MG63 (cell line): ENCODE results near the gene C4orf17. TPM values are rescaled to one million over a fixed set of nuclear protein-coding genes. Genes with fewer than 3 reads are reported as not detected.
"Not testable (repeated sequence)": the region's sequence is repeated elsewhere in the genome, so short reads cannot be mapped to it uniquely, and the experiment has no call there.

Experiments used
- DNase-seq: peaks from one replicate; pipeline ENCODE4 v3.0.0-alpha.2; 2020
- H3K27me3 ChIP-seq: fragments of 250-450 bp; sonication (Bioruptor Pico); 2 replicates; pipeline ENCODE4 v1.5.1; 2020; ENCODE audit warnings: mild to moderate bottlenecking, moderate library complexity
- H3K36me3 ChIP-seq: fragments of 250-450 bp; sonication (Bioruptor Pico); 2 replicates; pipeline ENCODE4 v1.5.1; 2020; ENCODE audit warnings: mild to moderate bottlenecking, moderate library complexity
- H3K4me3 ChIP-seq: fragments of 250-450 bp; sonication (Bioruptor Pico); 2 replicates; pipeline ENCODE4 v1.5.1; 2020; ENCODE audit warnings: mild to moderate bottlenecking, moderate library complexity
- H3K9me3 ChIP-seq: fragments of 250-450 bp; sonication (Bioruptor Pico); 2 replicates; pipeline ENCODE4 v1.5.1; 2020; ENCODE audit warnings: mild to moderate bottlenecking, moderate library complexity
- total RNA-seq: library from RNA; depleted of rRNA; stranded (reverse); fragments of >200 nt; shearing (Covaris generic); gene quantifications from 2 replicates; pipeline ENCODE4 v1.2.3, GENCODE V29; 2014; ENCODE audit warnings: low replicate concordance; rRNA removed

C4orf17 gene
- not detected in 2 replicates for total RNA-seq

DNA sequence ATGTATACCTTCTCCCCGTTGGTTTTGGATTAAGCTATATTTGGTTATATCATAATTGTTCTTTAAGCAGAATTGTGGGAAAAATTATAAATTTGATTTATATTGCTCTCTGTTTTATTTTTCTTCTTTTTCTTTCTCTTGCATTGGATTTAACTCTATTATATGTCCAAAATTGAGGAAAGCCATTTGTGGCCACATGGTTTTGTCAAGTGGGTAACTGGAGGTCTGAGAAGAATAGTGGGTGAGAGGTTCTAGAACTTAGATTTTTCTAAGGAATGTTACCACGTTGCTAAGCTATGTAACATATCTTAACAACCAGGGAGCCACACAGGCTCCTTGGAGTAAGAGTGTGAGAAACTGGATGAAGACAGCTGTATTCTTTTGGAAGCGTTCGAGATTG is at the start of gene C4orf17:
Gene C4orf17, plus strand, starts transcription at position 301 of the 400 bp plus-strand sequence. CDS start 2,061 bp downstream, outside the sequence.
- Histone ChIP-seq H3K27me3 (no peaks in the 10 kb centered on the region), H3K36me3 (no peaks in the 10 kb centered on the region), H3K4me3 (no peak within 1 kb of the TSS), H3K9me3 (no peaks in the 10 kb centered on the region)
- no peak for DNase-seq

DNA sequence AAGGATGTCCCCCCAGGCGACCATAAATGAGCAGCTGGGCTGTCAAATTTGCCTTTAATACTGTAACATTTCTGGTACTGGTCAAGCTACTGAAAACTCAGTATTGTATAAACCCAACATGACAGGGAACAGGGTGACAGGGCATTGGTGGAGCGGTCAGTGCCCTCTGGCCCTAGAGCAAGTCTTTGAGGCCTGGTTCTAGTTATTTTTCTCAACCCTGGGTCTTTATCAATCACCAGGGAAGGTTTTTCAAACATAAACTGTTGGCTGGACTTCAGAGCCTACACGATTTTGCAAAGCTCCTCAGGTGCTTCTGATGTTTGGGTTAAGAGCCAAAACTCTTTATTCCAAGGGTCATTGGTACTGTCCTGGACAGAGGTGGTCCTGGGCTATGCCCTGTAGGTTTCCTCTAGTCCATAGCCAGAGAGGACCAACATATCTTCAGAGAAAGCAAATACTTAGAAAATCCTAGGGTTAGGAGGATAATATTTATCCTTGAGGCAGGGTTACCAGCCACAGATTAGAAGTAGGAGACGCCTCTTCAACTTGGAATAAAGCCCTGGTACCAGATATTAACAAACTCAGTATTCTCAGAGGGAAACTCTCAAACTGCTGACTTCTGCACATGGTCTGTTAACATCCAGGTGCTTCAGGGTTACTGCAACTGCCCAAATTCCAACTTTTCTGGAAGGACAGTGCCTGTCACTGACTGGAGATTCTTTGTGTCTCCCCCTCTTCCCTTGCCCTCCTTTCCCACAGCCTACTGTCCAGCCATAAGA is 49.0 kb upstream of the C4orf17 start:
- H3K9me3 ChIP-seq, result no peaks in the 10 kb centered on the region
- DNase-seq, result no peak
- no peaks in the 10 kb centered on the region for H3K36me3 ChIP-seq
- no peak overlapping the region for H3K4me3 ChIP-seq
- H3K27me3 ChIP-seq, result no peaks in the 10 kb centered on the region; the same call in 1 of the 2 replicates

DNA sequence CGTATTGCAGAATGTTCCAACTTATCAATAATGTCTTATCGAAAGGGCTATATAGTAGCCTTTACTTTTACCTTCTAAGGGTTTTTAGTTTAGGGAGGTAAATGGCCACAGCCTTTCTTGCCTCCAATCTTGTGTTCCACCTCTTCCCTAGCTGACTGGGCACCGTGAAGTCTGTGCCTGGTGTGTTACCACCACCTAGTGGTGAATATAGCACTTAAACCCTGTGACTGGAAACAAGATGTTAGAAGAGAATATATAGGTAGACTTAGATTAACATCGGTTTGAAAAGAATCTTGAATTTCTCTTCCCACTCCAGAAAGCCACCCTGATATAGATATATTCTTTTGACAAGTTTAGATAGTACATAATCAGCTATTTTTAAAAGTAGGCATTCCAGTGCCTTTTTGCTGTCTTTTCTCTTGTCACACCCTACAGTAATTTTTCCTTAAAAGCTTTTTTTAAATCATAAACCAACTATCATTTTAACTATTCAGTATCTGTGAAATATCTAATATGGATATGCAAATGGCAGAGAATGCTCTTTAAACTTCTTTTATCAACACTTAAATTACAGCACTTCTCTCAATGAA is 47.9 kb upstream of the C4orf17 start:
- no peak overlapping the region for H3K4me3 ChIP-seq
- no peaks in the 10 kb centered on the region for H3K9me3 ChIP-seq
- DNase-seq, result peak; percentile 13
- no peaks in the 10 kb centered on the region; the same call in 1 of the 2 replicates for H3K27me3 ChIP-seq
- no peaks in the 10 kb centered on the region for H3K36me3 ChIP-seq

DNA sequence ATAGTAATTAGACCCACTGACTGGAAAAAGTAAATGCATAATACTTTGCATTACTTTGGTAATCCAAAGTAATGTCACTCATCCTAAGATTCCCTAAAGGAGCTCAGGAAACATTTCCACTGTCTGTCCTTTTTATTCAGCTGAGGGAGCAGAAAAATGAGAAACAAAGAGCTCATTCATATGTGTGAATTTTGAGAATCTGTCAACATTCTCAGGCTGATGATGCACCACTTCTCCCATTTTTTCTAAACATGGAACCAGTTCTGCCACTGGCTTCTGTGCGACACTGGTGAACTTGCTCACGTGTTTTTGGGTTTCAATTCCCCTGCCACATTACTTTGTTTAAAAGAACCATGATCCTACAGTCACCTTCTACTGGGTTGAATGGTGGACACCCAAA is 47.3 kb upstream of the C4orf17 start:
- no peak overlapping the region for H3K4me3 ChIP-seq
- DNase-seq, result no peak
- H3K27me3 ChIP-seq, result no peaks in the 10 kb centered on the region; the same call in 1 of the 2 replicates
- H3K9me3 ChIP-seq, result no peaks in the 10 kb centered on the region
- no peaks in the 10 kb centered on the region for H3K36me3 ChIP-seq

DNA sequence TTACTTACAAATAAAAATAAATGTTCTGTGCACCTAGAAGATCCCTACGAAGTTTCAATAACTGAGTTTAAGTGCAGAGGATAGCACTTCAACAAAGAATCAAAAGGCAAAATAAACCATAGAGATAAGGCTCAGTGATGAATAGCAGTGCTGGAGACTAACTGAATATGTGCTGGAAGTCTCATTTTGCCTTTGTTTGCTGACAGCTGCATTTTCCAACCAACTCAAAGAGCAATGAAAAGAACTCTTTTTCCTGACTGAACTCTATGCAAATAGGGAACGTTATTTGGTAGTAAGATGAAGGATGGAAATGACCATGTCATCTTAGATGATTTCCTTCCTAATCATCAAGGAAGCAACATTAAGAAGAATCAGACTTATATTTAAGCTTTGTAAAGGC is 42.9 kb upstream of the C4orf17 start:
- no peaks in the 10 kb centered on the region for H3K9me3 ChIP-seq

DNA sequence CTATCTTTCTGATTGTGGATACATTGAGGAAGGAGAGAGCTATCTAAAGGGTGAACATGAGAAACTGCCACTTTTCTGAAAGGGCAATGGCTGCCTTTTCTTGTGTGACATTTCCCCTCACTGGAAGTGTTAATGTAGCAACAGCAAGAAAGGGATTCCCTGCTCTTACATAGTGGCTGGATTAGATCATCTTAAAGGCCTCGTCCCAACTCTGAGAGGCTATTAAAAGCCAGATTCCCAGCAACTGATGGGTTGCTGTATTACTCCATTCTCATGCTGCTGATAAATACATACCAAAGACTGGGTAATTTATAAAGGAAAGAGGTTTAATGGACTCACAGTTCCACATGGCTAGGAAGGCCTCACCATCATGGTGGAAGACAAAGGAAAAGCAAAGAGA is 41.9 kb upstream of the C4orf17 start:
- Histone ChIP-seq H3K36me3 (no peaks in the 10 kb centered on the region), H3K4me3 (no peak overlapping the region), H3K9me3 (no peaks in the 10 kb centered on the region), H3K27me3 (no peaks in the 10 kb centered on the region; the same call in 1 of the 2 replicates)
- no peak for DNase-seq

More for the DNA sequence above, 42.9 kb upstream of the C4orf17 start:
- no peaks in the 10 kb centered on the region for H3K36me3 ChIP-seq
- no peaks in the 10 kb centered on the region; the same call in 1 of the 2 replicates for H3K27me3 ChIP-seq
- no peak for DNase-seq
- no peak overlapping the region for H3K4me3 ChIP-seq

DNA sequence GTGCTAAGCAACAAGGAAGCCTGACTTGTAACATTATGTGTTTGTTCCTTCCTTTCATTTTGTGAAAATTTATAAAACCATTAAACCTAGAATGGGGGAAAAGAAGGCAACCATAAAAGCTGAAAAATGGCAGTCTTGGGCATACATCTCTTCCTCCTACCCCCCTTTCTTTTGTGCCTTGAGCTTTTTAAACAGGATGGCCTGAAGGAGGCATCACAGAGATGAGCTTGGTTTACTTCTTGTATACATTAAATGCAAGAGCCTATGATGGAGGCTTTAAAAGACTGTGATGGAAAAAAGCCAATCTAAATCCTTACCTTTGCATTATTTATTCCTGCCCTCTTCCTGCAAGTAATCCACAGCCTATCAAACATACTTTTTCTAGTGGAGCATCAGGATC is 39.5 kb upstream of the C4orf17 start:
- no peaks in the 10 kb centered on the region for H3K36me3 ChIP-seq
- no peak for DNase-seq
- no peaks in the 10 kb centered on the region for H3K9me3 ChIP-seq
- H3K4me3 ChIP-seq, result no peak overlapping the region
- no peaks in the 10 kb centered on the region for H3K27me3 ChIP-seq

DNA sequence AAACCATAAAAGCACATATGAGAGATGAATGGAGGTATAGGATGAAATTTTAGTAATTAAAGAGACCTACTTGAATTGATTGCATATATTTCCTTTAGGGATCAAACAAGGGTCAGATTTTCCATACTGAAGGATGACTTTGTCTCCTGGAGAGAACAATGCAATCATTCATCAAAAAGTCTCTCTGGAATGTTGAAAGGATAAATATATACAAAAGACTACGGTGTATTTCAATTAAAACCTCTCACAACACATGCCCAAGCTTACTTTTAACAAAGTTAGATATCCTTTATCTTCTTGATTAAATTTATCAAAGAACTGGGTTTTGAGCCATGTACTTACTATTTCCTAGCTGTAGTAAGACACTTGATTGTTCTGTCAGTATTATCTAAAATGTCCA is 38.9 kb upstream of the C4orf17 start:
- no peak for DNase-seq
- H3K27me3 ChIP-seq, result no peaks in the 10 kb centered on the region
- H3K4me3 ChIP-seq, result no peak overlapping the region
- no peaks in the 10 kb centered on the region for H3K9me3 ChIP-seq
- H3K36me3 ChIP-seq, result no peaks in the 10 kb centered on the region

DNA sequence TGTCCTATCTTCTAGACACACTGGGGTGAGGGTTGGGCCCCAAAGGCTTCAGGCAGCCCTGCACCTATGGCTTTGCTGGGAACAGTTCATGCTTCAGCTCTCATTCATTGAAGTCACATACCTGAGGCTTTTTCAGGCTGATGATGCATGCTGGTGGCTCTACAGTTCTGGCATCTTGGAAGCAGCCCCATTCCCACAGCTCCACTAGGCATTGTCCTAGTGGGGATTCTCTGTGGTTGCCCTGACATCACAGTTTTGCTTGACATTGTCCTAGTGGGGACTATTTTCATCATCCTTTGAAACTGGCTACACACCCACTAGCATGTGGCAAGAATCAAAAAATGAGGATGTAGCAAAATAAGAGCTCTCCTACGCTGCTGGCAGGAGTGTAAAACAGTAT is 37.7 kb upstream of the C4orf17 start:
- H3K9me3 ChIP-seq, result no peaks in the 10 kb centered on the region
- no peak for DNase-seq
- no peaks in the 10 kb centered on the region for H3K27me3 ChIP-seq
- H3K4me3 ChIP-seq, result no peak overlapping the region
- no peaks in the 10 kb centered on the region for H3K36me3 ChIP-seq

DNA sequence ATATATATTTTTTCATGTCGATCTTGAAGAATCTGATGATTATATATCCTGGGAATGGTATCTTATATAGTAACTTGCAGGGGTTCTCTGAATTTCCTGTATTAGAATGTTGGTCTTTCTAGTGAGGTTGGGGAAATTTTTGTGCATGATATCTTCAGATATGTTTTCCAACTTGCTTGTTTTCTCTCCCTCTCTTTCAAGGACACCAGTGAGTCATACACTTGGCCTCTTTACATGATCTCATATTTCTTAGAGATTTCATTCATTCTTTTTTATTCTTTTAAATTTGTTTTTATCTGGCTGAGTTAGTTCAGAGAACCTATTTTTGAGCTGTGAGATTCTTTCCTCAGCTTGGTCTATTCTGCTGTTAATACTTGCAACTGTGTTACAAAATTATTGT is 27.2 kb upstream of the C4orf17 start:
- H3K4me3 ChIP-seq, result no peak overlapping the region

DNA sequence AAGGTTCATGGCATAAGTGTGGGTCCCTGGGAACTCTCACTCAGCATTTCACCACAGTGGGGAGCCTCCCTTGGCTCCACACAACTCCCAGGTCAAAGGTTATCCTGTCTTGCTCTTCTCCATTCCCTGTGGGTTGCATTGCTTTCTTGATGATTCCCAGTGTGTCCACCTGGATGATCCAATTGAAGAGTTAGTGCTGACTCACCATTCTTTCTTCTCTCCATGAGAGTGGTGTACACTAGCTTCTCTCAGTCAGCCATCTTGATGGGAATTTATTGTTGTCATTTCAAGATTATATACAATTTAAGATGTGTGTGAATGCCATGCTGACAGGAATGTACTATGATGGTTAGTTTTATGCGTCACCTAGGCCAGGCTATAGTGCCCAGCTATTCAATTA is 25.6 kb upstream of the C4orf17 start:
- DNase-seq, result no peak
- Histone ChIP-seq H3K36me3 (no peaks in the 10 kb centered on the region), H3K9me3 (no peaks in the 10 kb centered on the region)

More for the DNA sequence above, 27.2 kb upstream of the C4orf17 start:
- Histone ChIP-seq H3K27me3 (no peaks in the 10 kb centered on the region), H3K36me3 (no peaks in the 10 kb centered on the region), H3K9me3 (no peaks in the 10 kb centered on the region)
- DNase-seq, result no peak

DNA sequence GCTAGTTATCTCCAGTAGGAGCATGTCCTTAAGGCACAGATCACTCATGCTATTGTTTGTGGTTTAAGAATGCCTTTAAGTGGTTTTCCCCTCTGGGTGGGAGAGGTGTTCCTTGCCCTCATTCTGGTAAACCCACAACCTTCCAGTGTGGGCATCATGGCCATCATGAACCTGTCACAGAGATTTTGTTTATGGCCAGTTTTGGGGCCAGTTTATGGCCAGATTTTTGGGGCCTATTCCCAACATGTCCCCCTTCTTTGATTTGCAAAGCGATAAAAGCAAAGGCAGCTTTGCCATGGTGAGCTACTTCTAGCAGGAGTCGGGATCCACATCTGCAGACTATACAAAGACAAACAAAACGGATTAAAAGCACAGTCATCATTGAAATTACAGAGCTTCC is 24.2 kb upstream of the C4orf17 start:
- DNase-seq, H3K27me3 ChIP-seq, H3K9me3 ChIP-seq, H3K36me3 ChIP-seq, H3K4me3 ChIP-seq: not testable (repeated sequence)

More for the DNA sequence above, 25.6 kb upstream of the C4orf17 start:
- no peaks in the 10 kb centered on the region for H3K27me3 ChIP-seq
- no peak overlapping the region for H3K4me3 ChIP-seq

DNA sequence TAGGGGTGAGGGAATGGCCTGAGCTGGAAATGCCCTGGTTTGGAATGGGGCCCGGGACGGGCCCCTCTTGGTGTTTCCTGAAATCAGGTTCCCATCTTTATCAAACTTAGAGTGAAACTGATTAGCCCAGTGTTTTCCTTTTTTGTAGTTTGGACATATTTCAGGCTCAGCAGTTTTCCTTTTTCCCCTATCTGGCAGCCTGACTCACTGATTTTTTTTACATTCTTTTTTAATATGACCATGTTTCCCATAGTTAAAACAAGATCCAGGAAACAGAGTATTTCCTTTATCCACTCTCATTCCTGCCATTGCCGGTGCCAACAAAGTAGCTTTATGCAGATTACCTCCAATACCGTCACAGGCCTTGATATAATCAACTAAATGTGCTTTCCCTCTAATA is 20.5 kb upstream of the C4orf17 start:
- DNase-seq, result no peak
- Histone ChIP-seq H3K36me3 (no peaks in the 10 kb centered on the region), H3K27me3 (no peaks in the 10 kb centered on the region), H3K4me3 (no peak overlapping the region), H3K9me3 (no peaks in the 10 kb centered on the region)

DNA sequence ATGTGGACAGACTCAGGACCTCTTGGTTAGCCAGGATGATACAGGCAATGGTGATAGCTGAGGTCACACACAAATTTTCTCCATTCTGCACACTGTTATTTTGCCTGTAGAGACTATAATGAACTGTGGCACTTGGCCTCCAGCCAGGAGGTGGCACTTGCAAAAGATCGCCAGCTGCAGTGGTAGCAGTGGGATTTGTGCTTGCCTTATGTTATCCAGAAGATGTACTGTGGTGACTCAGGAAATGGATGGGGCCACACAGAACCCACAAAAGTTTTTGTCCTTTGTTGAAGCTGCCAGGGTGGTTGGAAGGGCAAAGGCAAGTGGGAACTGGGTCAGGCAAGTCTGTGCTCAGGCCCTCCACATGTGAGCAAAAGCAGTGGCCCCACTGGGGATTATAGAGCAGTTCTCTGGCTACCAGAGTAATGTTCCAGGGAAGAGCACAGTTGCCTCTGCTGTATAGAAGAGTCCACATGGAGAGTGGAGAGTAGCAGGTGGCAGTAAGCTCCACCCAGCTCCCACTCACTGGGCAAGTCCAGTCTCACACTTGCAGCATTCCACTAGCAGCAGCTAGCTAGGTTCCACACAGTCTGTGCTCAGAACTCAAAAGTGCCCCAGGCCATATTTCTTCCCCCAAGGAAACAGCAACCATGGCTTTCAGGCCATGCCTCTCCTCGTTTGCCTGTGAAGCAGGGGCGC is 5.9 kb upstream of the C4orf17 start:
- Histone ChIP-seq H3K9me3 (no peaks in the 10 kb centered on the region), H3K4me3 (no peak overlapping the region), H3K27me3 (no peaks in the 10 kb centered on the region)

DNA sequence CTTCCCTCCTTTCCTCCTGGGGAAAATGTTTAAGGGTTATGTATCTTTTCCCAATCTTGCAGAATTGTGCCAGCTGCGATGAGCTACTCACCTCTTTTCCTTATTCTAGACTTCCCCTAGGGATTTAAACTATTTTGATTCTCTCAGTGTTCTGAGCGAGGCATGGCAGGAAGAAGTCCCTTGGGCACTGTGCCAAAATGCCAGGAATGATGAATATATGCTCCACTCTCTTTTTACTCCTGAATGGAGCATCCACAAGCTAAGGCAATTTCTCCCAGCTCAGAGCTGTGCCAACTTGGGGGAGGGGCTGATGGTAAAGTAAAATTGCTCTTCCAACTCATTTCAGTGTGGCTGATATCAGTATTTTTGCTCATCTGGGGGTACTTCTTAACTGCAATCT is 4.0 kb upstream of the C4orf17 start:
- H3K4me3 ChIP-seq, result no peak overlapping the region
- H3K9me3 ChIP-seq, result no peaks in the 10 kb centered on the region
- H3K36me3 ChIP-seq, result no peaks in the 10 kb centered on the region
- DNase-seq, result no peak
- no peaks in the 10 kb centered on the region for H3K27me3 ChIP-seq

More for the DNA sequence above, 5.9 kb upstream of the C4orf17 start:
- DNase-seq, result no peak
- no peaks in the 10 kb centered on the region for H3K36me3 ChIP-seq

DNA sequence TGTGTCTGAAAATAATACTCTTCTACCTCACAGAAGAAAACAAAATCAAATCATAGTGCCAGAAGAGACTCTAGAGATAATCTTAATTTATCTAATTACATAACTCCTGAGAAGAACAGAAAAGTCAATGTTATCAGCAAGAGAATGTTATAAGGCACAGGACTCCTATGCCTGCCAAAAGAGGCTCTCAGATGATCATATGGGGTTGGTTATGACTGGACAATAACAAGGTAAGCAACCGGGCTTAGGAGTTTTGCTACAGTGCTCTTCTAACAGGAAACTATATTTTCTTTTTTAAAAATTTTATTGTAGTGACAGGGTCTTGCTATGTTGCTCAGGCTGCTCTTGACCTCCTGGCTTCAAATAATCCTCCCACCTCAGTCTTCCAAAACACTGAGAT is 3.5 kb upstream of the C4orf17 start:
- Histone ChIP-seq H3K4me3 (no peak overlapping the region), H3K9me3 (no peaks in the 10 kb centered on the region), H3K27me3 (no peaks in the 10 kb centered on the region), H3K36me3 (no peaks in the 10 kb centered on the region)
- DNase-seq, result no peak

DNA sequence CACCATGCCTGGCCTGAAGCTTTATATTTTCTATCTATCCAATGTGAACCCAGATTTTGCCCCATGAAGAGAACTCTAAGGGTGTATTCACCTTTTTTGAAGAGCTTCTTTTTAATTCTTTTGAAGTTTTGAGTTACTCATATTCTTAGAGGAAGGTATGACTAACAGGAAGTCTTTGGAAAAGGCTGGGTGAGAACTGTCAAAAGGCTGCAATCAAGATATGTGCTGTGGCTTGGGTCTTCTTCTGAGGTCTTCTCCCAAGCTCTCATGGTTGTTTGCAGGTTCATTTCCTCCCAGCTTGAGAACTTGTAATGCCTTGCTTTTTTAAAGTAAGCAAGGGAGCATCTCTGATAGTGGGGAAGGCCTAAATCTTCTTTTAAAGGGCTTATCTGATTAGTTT is 3.1 kb upstream of the C4orf17 start:
- Histone ChIP-seq H3K4me3 (no peak overlapping the region), H3K36me3 (no peaks in the 10 kb centered on the region), H3K27me3 (no peaks in the 10 kb centered on the region), H3K9me3 (no peaks in the 10 kb centered on the region)
- no peak for DNase-seq
